Peyer's patch (tissue), 4 donors: Measurements from ENCODE around the gene MPHOSPH9.

ENCODE experiments used
- CTCF ChIP-seq, 6 experiments: fragments of 450-650 bp in 4 of 6; fragments of 200-600 bp in 2 of 6; sonication (generic) in 1 of 6; IDR thresholded peaks; one replicate each; pipeline ENCODE4 v1.5.1; 2017 to 2019; ENCODE audit warnings: antibody characterized with exemption in 6 of 6, mild to moderate bottlenecking in 3 of 6, moderate library complexity in 1 of 6
- POLR2A ChIP-seq, 2 donors: fragments of 450-650 bp; IDR thresholded peaks; one replicate each; pipeline ENCODE4 v1.5.1; 2017; ENCODE audit warnings: antibody characterized with exemption in 2 of 2, mild to moderate bottlenecking in 2 of 2, moderate library complexity in 2 of 2

DNA sequence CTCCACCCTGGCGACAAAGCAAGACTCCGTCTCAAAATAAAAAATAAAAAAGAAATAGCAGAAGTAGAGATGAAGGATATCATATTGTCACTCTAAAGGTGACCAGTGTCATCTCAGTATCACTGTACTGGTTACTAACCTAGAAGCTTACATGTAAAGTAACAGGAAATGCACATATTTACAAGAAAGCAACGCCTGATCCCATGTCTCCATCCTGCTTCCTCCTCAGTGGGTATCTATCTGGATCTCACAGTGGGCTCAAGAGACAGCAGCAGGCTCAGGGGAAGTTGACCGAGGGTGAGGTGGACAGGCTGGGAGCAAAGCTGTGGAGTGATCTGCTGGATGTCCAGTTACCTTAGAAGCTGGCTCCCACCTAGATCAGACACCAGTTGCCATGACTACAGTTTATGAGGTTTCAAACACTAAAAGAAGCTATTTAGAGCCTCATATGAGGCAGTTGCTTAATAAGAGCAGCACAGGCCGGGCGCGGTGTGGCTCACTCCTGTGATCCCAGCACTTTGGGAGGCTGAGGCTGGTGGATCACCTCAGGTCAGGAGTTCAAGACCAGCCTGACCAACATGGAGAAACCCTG is 10.8 kb upstream of the MPHOSPH9 start:
- TF ChIP-seq POLR2A (IDR thresholded peaks at IDR 0.05) (no peak), CTCF (IDR thresholded peaks at IDR 0.05) (no peak)
